RKO (cell line): Measurements from ENCODE around the gene NUMA1.

Experiments
- DNase-seq: peaks from one replicate; pipeline ENCODE4 v3.0.0-alpha.2; 2016; ENCODE audit warnings: low spot score

Gene NUMA1

DNA sequence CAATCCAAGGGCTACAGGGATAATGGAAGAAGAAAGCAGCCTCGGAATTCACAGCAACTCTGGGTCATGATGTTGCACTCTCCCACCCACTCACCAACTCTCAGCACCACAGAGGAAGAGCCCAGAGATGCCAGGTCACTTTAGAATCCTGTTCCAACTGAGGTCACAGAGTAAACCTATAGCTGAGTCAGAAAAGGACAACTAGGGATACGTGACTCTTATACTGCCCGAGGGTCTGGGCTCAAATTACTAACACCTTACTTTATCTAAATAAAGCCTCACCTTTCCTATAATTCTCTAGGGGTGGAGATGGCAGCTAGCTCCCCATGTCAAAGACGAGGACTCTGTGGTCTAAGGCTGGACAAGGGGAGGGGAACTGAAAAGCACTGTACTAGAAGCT is 57.0 kb downstream of the NUMA1 start:
- no peak for DNase-seq

- no peak for DNase-seq
Measured at GRCh38 chr11:72018171-72018570, 62.2 kb downstream of the NUMA1 start.

DNA sequence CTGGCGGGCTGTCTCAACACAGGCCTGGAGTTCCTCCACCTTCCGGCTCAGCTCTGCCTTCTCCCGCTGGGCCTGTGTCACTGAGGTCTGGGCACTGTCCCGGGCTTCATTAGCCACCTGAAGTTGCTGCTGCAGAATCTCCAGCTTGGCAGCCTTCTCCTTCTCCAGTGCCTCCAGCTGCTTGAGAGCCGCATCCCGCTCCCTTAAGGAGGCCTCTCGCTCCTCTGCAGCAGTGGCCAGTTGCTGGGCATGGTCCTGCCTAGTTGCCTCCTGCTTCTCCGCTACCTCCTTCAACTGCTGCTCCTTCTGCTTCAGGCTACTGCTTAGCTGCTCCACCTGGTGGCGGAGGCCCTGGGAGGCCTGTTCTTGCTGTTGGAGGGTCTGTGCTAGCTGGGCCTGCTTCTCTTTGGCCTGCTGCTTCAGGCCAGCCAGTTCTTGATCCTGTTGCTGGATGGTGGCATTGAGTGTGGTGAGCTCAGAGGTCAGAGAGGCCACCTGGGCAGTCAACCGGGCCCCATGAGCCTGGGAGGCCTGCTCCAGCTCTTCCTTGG is 64.8 kb downstream of the NUMA1 start:
- DNase-seq = no peak

DNA sequence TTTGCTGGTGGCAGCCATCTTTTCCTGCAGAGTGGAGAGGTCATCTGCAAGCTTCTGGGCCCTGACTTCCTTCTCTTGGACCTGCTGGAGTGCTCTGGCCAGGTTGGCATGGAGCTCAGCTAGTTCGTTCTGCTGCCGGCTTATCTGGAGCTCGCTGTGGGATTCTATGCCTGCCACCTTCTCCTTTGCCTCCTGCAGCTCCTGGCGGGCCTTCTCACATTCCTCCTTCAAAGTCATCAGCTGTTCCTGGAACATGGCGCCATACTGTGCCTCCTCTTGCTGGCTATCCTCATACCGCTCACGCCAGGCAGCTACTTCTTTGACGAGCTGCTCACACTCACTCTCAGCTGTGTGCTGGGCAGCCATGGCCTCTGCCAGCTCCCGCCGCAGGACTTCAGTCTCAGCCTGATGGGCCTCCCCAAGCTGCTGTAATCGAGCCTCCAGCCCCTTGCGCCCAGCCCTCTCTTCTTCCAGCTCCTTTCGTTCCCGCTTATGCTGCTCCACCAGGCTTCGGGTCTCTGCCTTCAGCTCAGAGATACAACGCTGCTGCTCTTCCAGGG is 65.5 kb downstream of the NUMA1 start:
- no peak for DNase-seq

GRCh38 chr11:72013765-72014711 is 66.3 kb downstream of the NUMA1 start:
- no peak for DNase-seq

GRCh38 chr11:72012897-72013721 is 67.2 kb downstream of the NUMA1 start:
- DNase-seq = no peak

DNA sequence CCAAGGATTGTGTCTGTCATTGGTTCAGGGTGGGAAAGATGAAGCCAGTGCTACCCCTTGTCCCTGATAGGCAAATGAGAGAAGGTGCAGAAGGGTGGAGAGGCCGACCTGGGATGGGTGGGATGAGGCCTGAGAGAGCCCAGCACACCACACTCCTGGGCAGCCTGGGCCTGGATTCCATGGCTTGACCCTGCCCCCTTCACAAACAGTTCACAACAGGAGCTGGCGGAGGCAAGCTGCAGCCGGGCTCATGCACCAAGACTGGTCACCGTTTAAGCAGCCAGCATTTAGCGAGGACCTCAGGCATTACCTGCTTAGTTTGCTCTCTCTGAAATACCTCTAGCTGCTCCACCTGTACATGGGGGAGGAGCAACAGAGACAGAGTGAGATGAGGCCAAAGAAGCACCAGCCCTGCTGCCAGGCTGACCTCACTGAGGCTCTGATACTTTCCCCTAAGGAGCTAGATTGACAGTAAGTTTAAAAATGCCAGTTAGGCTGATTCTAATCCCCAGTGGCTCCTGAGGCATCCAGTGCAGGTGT is 68.2 kb downstream of the NUMA1 start:
- DNase-seq = no peak

- DNase-seq = no peak
Measured at GRCh38 chr11:72010529-72011233, 69.7 kb downstream of the NUMA1 start.

DNA sequence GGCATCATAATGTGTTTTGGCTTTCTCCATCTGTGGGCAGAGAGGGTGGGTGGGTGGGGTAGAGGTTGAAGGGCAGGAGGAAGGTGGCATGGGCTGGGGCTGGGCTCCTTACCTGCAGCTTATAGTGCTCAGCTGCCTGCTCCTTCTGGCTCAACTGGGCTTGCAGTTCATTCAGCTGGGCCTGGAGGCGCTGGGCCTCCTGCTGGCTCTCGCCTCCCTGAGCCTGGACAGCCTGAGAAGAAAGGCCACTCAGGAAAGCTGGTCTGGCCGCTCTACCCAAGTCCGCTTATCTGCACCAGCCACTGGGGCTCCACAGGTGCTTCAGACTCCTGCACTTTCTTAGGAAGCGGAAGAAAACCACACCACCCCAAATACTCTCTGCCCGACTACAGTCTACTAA is 71.2 kb downstream of the NUMA1 start:
- DNase-seq = no peak

GRCh38 chr11:72008728-72009127 is 71.6 kb downstream of the NUMA1 start:
- no peak for DNase-seq

DNA sequence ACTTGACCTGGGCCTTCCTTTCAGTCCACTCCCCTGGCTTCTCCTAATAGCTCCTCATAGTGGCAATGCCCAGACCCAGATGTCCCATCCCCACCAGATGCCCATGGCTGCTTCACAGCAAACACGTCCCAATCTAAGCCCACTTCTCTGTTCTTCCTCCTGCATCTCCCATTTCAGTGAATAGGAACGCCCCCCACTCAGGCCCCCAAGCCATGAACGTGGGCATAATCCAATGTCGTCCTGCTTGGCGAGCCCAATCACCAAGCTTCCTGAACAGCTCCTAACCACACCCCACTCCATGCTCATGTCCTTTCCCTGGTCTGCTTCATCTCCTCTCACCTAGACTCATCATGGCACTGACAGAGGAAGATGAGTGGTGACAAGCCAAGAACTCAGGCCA is 72.8 kb downstream of the NUMA1 start:
- no peak for DNase-seq

GRCh38 chr11:72007089-72007476 is 73.3 kb downstream of the NUMA1 start:
- no peak for DNase-seq

GRCh38 chr11:72006309-72007088 is 73.8 kb downstream of the NUMA1 start:
- no peak for DNase-seq

DNA sequence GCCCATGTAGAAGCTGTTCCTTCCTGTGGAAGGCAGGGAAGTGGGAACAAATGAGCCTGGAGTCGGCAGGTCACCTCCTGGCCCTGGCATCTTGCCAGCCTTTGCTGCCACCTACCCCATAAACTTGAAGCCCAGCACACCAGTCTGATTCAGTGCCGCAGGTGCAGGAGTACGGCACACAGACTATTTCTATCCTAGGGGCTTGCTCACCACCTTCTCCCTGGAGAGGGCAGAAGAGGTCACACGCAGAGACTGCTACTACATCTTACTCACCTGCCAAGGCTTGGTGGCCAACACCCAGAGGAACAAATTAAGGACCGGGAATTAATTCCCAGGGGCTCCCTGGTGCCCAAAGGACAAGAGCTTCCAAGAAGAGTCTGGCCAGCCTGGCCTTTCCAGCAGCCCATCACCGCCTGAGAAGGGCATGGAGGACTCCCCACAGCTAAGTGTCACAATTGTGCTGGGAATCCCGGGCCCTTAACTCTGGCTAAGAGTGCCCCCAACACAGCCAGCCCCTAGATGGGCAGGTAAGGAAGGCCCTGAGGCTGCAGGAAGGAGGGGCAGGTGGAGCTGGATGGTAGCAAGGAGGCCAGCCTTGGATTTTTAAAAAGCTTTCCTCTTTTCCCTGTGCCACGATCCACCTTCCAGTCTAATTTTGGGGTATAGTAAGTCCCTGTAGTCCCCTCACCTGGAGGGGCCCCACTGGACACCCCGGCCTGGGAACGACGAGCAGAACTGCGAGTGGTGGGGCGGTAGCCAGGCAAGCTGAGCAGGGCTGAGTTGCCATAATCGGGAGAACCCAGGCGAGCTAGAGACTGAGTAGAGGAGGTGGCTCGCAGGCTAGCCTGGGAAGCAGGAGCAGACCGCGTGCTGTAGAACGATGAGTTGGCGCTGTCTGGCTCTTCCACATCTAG is 74.7 kb downstream of the NUMA1 start:
- DNase-seq = no peak

DNA sequence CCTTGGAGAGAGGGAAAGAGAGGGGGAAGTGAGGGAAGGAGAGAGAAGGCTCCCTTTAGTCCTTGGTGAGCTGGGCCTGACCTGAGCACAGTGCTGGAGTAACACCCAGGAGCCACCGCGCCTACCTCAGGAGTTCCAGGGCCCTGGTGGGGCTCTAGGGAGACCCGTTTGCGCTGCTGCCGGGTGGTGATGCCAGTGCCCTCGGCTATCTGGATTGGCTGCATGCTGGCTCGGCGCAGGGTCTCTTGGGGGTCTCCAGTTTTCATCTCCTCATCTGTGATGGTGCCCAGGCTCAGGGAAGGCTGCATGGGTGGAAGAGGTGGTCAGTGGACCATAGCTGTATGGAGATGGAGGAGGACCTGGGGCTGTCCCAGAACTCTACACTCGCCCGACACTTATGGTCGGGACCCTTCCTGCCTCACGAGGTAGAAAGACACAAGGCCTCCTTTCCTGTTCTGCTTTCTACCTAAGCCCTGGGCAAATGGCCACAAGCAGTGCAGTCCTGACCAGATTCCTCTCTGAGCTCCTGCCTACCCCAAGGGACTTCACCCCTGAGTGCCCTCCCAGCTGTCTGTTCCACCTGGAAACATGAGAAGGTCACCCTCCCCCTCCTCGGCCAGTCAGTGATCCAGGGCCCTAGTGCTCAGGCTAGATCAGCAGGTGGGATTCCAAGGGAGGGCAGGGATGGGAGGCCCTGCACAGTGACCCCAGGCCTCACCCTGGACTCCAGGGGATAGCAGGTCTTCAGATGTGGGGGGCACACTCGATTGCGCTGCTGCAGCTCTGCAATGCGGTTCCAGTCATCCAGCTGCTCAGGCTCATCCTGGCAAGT is 75.6 kb downstream of the NUMA1 start:
- DNase-seq = no peak

DNA sequence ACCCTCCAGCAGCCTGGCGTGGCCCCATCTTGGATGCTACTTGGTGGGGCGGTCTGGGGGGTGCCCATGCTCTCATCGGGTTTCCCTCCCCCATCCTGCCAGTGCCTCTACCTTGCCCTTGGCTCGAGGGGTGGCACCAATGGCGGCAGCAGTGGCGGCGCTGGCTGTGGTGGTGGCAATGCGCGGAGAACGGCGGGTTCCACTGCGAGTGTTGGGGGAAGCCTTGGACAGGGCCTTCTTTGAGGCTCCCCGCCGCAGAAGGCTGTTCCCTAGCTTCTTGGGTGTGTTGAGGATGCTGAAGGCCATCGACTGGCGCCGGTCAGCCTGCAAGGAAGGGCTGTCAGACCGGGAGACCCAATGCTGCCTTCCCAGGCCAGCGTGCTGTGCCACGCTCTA is 76.6 kb downstream of the NUMA1 start:
- no peak for DNase-seq

DNA sequence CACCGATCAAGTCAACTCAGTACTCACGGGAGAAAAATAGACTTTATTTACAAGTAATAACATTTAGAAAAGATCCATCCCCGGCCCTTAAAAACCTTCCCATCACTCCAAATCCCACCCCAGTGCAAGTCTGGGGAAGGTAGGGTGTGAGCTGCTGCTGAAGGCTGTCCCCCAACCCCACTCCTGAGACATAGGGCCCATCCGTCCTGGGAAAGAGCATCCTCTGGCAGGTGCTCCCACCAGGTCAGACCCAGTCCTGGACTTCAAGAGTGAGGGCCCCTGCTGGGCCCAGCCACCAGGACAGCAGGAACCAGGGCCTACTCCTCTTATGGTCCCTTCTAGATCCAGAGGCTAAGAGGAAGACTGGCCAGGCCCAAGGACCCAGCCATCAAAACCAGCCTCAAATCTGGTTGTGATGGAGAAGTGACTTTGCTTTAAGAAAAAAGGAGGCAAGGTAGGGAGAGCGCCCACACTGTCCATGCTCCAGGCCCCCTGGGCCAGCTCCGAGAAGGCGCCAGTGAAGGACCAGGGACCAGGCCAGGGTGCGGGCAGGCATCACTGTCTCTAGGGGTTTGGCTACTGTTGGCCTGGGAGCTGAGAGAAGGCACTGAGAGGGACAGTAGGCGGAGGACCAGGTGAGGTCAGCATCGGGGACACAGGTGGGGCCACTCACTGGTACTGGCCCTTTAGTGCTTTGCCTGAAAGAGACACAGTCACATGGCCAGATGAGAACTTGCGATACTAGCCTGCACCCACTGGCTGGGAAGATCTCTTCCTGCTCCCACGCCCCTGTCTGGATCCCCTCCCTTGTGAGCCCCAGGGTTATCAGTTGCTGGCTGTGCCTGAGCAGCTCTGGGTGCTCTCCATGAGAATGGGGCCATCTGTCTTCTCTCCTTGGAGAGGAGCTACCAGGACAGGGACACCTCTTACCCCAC is 77.2 kb downstream of the NUMA1 start:
- DNase-seq = no peak
